NCI-H526 treated with DMSO at 0.1 percent for 48 hours (cell line): ENCODE measurements around the gene TBKBP1.
A peak's percentile ranks its signal among the peaks of the same experiment; 100 is the strongest.

ENCODE experiments used
- DNase-seq: peaks from one replicate; lab custom pipeline; 2025; lab: John Stamatoyannopoulos, UW

The TBKBP1 gene, protein sequence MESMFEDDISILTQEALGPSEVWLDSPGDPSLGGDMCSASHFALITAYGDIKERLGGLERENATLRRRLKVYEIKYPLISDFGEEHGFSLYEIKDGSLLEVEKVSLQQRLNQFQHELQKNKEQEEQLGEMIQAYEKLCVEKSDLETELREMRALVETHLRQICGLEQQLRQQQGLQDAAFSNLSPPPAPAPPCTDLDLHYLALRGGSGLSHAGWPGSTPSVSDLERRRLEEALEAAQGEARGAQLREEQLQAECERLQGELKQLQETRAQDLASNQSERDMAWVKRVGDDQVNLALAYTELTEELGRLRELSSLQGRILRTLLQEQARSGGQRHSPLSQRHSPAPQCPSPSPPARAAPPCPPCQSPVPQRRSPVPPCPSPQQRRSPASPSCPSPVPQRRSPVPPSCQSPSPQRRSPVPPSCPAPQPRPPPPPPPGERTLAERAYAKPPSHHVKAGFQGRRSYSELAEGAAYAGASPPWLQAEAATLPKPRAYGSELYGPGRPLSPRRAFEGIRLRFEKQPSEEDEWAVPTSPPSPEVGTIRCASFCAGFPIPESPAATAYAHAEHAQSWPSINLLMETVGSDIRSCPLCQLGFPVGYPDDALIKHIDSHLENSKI

DNA sequence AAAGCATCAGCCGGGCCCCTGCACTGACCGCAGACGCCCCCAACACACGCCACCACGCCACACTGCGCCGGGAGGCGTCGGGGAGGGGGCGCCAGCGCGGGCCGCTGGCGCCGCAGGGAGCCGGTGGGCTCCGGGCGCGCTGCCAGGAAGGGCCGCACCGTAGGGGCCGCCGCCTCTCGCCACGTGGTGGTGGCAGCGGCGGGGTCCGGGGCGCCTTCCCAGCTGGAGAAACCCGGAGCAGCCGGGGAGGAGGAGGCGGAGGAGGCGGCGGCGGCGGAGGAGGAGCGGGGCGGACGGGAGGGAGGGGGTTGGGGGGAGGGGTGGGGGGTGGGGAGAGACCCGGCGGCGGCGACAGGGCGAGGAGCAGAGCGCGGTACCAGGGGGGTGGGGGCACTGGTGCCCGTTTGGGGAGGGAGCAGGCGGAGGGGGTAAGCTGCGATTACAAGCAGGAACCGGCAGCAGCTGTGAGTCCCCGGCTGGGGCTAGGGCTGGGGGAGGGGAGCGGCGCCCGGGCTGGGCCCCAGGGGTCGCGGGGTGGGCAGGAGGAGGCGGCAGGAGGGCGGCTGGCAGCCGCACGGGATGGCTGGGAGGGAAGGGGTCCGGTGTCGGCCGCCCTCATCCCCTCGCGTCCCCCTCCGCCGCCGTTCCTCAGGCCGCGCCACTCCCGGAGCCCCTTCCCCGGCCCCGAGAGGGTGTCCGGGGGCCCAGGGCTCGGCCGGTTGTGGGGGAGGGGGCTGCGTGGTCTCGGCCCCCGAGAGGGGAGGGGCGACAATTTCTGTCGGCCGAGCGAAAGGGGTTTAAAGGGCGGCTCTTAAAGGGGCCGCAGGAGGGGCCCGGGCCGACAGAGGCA lies at the start of gene TBKBP1:
TBKBP1 (plus strand) TSS at position 431 of the 850 bp plus-strand sequence. CDS start 1,952 bp downstream, outside the sequence.
- peak; percentile 42 for DNase-seq

DNA sequence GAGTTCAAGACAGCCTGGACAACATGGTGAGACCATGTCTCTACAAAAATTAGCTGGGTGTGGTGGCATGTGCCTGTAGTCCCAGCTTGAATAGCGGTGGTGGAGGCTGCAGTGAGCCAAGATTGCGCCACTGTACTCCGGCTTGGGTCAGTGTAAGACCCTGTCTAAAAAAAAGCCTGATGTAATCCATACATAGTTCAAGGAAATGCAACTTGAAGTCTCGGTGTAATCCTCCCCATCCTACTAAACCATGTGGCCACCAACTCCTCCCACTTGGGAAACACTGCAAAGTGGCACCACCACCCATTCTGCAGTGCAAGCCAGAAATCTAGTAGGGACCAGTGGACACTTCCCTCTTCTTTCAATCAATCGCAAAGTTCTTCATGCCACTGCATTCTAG lies 49.6 kb upstream of the TBKBP1 start:
- DNase-seq, result no peak

DNA sequence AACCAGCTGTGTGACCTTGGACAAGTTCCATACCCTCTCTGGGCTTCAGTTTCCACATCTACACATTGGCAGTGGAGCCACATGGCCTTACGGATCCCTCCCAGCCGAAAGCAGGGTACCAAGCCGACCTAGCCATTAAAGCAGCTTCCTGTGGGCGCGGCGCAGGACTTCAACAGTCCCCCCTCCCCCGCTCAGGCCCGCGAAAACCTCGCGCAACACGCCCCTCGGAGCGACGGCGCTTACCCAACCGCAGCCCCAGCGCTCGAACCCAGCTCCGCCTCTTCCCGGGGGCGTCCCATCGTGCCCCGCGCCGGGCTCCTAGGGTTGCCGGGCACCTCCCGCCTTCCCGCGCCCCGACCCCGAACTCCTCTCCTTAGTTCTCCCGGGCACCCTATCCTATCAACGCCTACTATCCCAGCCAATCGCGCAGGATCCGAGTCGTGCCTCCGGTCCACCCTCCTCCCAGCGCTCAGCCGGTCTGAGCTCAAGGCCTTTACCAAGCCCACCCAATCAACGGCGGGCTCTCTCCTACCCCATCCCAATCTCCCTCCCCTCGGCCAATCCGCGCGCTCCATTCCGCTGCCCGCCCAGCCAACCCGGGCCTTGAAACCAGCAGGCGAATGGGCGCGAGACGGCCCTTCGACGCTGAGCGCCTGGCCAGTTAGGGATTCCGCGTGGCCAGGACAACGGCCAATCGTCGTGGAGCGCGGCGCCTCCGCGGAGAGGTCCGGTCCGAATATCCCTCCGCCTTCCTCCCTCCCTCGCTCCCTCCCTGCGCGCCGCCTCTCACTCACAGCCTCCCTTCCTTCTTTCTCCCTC lies 44.6 kb upstream of the TBKBP1 start, which contains the start of gene KPNB1:
KPNB1 (plus strand) TSS at position 767 of the 819 bp plus-strand sequence. CDS start 326 bp downstream, outside the sequence.
- DNase-seq, result peak; percentile 99

DNA sequence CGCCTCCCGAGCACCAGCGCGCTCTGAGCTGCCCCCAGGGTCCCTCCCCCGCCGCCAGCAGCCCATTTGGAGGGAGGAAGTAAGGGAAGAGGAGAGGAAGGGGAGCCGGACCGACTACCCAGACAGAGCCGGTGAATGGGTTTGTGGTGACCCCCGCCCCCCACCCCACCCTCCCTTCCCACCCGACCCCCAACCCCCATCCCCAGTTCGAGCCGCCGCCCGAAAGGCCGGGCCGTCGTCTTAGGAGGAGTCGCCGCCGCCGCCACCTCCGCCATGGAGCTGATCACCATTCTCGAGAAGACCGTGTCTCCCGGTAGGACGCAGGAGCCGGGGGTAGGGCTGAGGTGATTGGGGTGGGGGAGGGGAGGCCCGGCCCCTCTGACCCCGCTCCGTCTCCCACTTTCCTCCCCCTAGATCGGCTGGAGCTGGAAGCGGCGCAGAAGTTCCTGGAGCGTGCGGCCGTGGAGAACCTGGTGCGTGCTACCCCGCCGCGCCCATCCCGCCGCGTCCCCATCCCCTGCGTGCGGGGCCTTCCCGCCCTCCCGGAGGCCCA lies 43.9 kb upstream of the TBKBP1 start:
- DNase-seq, result no peak

DNA sequence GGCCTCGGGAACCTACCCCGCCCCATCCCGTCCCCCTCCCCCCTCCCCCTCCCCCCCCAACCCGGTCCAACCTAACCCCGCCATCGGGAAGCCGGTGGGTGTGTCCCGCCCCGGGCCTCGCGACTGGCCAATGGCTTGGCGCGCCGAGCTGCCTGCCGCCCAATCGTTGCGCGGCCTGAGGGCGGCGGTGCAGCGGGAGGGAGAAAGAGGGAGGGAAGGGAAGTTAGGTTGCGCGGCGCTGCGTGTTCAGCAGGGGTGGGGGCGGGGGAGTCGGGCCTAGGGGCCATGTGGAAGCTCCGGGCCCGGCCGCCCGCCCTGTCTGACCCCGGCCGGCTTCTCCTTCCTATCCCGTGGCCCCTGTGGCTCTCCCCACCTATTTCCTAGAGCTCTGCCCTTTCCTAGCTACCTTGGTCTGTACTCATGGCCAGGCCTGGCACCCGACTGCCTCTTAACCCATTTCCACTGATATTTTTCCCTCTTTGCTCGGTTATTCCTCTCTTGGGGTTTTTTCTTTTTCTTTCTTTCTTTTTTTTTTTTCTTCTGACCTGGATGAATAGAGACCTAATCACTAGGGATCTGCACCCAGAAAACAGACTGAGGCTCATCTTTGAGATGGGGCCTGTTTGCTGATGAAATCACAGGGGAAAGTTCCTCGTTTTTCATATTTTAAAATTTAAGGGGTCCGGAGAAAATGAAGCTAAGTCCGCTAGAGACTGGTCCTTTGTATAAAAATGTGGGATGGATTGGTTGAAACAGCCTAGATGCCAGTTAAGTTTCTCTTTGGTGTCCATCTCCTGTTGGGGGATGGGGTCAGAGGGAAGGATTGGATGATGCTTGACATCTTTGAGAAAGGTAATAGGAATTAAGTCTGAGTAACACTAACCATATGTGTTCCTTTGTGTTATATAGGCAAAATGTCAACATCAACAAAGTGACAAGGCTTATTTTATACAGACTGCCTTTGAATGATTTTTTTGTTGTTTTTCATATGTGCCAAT lies 43.1 kb upstream of the TBKBP1 start:
- peak; percentile 96 for DNase-seq

DNA sequence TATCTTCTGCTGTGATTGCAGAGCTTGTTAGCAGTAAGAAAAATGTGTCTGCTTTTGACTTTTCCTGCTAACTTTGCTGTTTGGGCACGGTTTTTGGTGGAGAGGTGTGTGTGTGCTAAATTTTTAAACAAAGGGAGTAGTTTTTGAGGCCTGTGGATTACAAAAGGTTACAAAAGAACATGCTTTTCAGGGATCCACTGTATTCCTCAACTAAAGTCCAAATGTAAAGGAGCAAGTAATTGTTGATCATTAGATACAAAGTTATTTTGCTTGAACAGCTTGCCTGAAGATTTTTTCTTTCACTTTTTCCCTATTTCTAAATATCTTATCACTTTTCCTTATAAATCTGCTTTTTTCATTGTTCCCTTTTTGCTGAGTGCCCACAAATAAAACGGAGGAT lies 42.3 kb upstream of the TBKBP1 start:
- DNase-seq, result no peak

DNA sequence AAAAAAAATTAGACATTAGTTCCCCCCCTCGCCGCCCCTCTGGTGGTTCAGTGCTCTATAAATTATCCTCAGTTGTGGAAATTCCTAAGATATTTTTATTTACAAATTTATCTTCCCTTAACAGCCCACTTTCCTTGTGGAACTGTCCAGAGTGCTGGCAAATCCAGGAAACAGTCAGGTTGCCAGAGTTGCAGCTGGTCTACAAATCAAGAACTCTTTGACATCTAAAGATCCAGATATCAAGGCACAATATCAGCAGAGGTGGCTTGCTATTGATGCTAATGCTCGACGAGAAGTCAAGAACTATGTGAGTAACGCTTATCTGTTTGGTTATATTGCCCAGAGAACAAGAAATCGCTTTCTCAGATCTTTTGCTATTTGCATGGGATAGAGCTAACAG lies 41.4 kb upstream of the TBKBP1 start:
- DNase-seq, result no peak

DNA sequence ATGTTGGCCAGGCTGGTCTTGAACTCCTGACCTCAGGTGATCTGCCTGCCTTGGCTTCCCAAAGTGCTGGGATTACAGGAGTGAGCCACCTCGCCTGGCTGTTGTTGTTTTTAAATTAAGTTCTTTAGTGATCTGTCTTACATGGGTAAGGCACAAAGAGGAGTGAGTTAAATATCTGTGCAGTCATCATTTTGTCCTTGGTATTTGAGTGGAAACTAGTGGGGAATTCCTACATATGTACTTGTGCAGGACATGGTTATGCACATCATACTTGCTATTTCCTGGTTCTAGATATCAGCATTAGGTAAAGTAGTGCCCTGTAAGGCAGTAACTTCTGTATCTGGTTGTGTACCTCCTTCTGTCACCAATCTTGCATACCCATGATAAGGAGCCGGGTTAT lies 40.5 kb upstream of the TBKBP1 start:
- DNase-seq, result no peak

DNA sequence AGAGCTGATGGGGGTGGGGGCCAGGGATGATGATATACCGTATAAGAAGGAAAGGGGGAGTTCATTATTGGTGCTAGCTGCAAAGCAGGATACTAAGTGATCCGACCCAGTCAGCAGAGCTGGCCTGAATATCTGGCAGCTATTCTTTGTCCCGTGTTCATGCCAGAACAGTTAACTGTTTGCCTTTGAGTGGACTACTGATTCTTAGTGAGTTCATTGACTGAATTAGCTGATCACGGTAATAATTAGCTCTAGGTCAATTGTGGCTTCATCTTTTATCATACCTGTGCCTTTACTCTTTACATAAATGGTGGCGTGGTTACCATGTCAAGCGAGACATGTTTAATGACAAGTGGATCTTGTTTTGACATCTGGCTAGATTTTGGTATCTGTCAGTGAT lies 39.0 kb upstream of the TBKBP1 start:
- DNase-seq, result no peak

DNA sequence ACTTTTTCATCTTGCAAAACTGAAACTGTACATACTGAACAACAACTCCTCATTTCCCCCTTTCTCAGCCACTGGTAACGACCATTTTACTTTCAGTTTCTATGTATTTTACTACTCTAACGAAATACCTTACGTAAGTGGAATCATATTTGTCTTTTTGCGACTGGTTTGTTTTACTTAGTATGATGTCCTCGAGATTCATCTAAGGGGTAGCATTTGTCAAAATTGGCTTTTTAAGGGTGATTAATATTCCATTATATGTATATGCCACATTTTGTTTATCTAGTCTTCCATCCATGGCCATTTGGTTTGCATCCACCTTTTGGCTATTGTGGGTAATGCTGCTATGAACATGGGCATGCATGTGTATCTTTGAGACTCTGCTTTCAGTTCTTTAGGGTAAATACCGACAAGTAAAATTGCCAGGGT lies 33.9 kb upstream of the TBKBP1 start:
- DNase-seq, result no peak

DNA sequence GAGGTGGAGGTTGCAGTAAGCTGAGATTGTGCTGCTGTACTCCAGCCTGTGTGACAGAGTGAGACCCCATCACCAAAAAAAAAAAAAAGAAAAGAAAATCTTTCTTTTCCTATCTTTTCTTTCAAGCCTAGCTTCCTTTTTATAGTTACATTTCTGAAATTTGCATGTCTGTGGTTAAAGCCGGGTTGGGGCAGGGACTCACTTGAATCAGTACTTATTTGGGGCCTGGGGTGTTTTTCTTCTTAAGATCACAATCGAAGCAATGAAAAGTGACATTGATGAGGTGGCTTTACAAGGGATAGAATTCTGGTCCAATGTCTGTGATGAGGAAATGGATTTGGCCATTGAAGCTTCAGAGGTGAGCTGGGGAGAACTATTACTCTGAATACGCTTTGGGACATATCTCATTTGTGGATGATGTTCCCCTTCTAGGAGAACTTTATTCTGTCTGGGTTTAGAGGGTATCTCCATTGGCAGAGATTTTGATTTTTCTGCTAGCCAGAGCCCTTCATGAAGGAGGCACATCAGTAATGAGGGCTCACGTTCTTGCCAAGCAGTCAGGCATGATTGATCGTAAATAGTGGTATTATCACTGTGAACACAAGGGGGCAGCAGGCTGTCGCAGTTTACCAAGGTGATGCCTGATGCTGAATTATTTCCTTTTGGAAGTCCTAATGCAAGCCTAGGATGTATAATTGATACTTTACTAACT lies 29.9 kb upstream of the TBKBP1 start:
- DNase-seq, result peak; percentile 35

DNA sequence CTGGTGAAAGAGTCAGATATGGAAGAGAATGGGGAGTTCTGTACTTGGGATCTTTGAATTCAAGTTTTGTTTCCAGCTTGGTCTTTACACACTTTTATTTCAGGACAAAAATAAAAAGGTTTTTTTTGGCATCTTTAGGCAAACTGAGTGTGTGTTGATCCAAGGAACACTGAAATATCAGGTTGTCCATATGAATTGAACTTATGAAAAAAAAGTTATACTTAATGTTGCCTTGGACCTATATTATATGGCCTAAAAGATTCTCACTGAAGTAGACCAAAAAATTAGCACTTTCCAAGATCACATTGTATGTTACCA lies 29.4 kb upstream of the TBKBP1 start:
- no peak for DNase-seq

DNA sequence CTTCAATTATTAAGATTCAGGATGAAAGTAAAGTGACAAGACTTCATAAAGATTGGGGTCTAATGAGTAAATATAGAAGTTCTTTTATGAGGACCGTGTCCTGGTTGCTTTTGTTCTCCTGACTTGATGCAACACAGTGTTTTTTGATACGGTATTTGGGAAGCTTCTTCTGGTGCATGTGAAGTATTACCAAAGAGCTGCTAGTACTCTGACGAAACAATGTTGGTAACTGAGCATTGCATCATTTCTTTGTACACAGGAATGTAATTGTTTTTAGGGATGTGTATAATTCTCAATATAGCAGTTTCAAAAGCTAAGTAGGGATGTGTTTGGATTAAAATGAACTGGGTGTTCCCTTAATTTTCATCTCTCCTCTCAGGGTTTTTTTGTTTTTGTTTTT lies 28.3 kb upstream of the TBKBP1 start:
- no peak for DNase-seq

DNA sequence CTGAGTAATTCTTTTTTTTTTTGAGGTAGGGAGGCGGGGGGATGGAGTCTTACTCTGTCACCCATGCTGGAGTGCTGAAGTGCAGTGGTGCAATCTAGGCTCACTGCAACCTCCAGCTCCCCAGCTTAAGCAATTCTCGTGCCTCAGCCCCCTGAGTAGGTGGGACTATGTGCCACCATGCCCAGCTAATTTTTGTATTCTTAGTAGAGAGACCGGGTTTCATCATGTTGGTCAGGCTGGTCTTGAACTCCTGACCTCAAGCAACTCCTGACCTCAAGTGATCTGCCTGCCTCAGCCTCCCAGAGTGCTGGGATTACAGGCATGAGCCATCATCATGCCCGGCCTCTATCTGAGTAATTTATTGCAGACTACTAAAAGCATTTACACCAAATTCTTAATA lies 24.9 kb upstream of the TBKBP1 start:
- no peak for DNase-seq

DNA sequence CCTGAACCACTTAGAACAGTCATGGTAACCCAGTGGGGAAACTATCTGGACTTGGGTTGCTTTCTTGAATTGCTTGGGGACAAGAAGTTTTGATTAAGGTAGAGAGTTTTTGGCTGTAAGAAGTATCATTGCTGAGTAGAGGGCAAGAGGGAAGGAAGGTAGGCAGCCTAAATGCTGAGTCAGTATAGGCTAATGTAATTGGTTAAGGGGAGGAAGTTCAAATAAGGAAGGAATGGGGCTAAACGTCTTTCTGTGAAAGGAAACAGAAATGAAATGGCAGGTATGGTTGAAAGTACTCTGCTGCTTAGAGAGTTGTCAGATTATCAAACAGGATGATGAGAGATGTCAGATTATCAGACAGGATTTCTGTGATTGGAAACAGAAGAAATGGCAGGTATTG lies 23.9 kb upstream of the TBKBP1 start:
- no peak for DNase-seq

DNA sequence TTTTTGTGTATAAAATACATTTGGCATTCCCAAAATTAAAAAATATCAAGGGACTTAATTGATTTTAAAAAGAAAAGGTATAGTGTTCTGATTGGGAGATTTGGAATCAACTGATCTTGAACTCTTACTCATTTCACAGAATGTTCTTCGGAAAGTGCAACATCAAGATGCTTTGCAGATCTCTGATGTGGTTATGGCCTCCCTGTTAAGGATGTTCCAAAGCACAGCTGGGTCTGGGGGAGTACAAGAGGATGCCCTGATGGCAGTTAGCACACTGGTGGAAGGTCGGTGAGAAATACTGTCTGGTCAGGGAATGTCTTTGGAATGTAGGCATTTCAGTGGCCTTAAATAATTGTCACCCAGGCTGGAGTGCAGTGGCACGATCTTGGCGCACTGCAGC lies 19.5 kb upstream of the TBKBP1 start:
- DNase-seq, result no peak

DNA sequence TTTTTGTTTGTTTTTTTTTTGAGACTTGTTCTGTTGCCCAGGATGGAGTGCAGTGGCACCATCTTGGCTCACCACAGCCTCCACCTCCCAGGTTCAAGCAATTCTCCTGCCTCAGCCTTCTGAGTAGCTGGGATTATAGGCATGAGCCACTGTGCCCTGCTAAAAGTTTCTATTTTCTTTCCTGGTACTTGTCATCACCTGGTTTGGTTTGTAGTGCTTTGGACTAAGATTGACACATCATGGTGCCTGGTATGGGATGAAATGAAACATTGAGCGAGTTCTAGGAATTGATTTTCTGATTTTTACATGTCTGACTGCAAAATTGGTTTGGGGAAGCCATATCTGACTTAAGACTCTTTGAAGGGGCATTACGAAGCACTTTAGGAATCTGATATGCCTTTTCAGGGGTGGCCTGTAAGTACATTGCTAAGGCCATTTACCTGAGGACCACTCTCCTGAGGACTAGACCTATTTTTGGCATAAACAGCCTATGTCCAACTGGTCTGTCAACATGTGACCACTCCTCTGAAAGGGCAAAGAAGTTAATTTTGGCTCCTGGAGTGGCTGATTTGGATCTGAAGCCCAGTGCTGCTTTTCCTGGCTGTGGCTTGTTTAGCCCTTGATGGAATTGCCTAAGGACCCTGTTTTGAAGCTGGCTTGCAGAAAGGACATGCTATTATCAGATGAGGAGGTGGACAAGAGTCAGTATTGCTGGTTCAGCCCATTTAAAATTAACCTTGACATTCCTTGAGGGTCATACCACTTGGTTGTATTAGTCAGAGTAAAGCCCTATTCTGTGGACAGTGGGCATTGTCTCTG lies 18.4 kb upstream of the TBKBP1 start:
- DNase-seq, result no peak

DNA sequence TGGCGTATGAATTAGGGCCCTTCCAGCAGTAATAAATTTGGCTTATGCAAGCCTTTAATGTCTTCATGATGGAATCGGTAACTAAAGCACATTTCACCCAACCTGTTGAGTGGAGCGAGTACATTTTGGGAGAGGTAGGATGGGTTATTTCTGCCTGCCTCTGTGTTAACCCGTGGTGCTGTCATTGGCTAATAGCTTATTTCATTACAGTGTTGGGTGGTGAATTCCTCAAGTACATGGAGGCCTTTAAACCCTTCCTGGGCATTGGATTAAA lies 17.8 kb upstream of the TBKBP1 start:
- no peak for DNase-seq
